Progenitor cell of endocrine pancreas (in vitro differentiated cells): ENCODE data around the gene PUS3. TPM values are rescaled to one million over a fixed set of nuclear protein-coding genes. Genes with fewer than 3 reads are reported as not detected.
"Not testable (repeated sequence)": the region's sequence is repeated elsewhere in the genome, so short reads cannot be mapped to it uniquely, and the experiment has no call there.

Source experiments
- DNase-seq: peaks from one replicate; pipeline ENCODE4 v3.0.0; 2021; ENCODE audit warnings: low spot score; ENCODE audit not compliant: unreplicated experiment
- H3K27ac Mint-ChIP-seq: 2 replicates; pipeline ENCODE4 v1.8.0; 2021; ENCODE audit warnings: mild to moderate bottlenecking, moderate library complexity, mixed read lengths
- H3K27me3 Mint-ChIP-seq: 2 replicates; pipeline ENCODE4 v1.8.0; 2021; ENCODE audit warnings: mixed read lengths
- H3K36me3 Mint-ChIP-seq: 2 replicates; pipeline ENCODE4 v1.8.0; 2022; ENCODE audit warnings: mixed read lengths; ENCODE audit not compliant: insufficient read depth
- H3K4me1 Mint-ChIP-seq: 2 replicates; pipeline ENCODE4 v1.8.0; 2021; ENCODE audit warnings: low read depth, mixed read lengths
- H3K4me3 Mint-ChIP-seq: 2 replicates; pipeline ENCODE4 v1.8.0; 2021; ENCODE audit warnings: low read depth, mild to moderate bottlenecking, moderate library complexity, mixed read lengths
- H3K9me3 Mint-ChIP-seq: 2 replicates; pipeline ENCODE4 v1.8.0; 2021; ENCODE audit warnings: low read depth, mixed read lengths
- total RNA-seq: library from RNA; stranded (reverse); gene quantifications from 2 replicates; pipeline ENCODE4 v1.2.1, GENCODE V29; 2021
- TF ChIP-seq, protein P1 (sequence below): fragments of 200-600 bp; sonication (generic); IDR thresholded peaks from one replicate; pipeline ENCODE4 v1.5.0; 2021; ENCODE audit warnings: antibody characterized with exemption, mild to moderate bottlenecking; ENCODE audit not compliant: unreplicated experiment

PUS3 gene
- total RNA-seq, 1 donor from 2014 or later = 12.4 TPM

DNA sequence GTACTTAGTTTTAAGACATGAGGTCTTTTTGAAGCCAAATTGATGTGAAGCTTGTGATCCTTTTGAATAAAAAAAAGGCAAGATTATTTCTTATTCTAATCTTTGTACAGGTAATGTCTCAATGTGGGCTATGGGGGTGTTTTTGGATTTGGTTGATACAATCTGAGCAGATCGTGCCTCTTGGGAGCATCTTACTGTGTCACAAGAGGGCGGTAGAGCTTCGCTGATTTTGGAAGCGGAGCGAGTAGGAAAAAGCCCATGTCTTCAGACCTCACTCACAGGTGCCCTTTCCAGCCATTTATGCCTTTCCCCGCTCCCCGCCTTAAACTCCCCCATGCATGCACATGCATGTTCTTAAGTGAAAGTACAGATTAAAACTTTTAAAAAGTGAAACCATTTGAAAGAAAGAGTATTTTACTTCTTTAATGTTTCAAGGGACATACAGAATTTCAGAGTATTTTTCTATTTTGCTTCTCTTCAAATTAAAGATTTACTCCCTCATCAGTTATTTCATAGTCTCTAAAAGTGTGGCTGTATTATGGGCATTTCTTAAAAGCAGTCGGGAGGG, 20.1 kb upstream of the PUS3 start:
- no peaks in the 10 kb centered on the region for H3K9me3 Mint-ChIP-seq
- peaks cover 3% of the 10 kb centered on the region for H3K4me1 Mint-ChIP-seq
- peak; percentile 35 for DNase-seq
- H3K27me3 Mint-ChIP-seq = peaks cover 8% of the 10 kb centered on the region
- H3K27ac Mint-ChIP-seq = no peak overlapping the region
- no peak overlapping the region for H3K4me3 Mint-ChIP-seq
- no peaks in the 10 kb centered on the region for H3K36me3 Mint-ChIP-seq
- TF ChIP-seq, protein P1, sequence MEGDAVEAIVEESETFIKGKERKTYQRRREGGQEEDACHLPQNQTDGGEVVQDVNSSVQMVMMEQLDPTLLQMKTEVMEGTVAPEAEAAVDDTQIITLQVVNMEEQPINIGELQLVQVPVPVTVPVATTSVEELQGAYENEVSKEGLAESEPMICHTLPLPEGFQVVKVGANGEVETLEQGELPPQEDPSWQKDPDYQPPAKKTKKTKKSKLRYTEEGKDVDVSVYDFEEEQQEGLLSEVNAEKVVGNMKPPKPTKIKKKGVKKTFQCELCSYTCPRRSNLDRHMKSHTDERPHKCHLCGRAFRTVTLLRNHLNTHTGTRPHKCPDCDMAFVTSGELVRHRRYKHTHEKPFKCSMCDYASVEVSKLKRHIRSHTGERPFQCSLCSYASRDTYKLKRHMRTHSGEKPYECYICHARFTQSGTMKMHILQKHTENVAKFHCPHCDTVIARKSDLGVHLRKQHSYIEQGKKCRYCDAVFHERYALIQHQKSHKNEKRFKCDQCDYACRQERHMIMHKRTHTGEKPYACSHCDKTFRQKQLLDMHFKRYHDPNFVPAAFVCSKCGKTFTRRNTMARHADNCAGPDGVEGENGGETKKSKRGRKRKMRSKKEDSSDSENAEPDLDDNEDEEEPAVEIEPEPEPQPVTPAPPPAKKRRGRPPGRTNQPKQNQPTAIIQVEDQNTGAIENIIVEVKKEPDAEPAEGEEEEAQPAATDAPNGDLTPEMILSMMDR = peak; percentile 84

DNA sequence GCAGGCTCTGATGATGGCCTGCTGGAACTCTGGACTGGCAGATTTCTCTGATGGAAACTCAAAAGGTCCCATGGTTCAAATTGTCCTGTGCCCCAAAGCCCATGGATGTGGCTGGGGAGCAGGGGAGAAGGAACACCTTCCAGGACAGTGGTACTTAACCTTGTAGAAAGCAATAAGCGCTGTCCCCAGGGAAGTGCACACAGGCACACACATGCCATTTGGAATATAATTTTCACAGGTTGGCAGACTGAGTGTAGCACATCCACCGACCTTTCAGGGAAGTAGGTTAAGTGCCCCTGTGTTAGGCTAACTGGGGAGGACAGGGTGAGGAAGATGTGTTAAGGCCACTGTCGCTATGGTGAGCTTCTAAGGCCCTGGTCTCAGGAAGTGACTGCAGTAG, 19.1 kb upstream of the PUS3 start:
- no peaks in the 10 kb centered on the region for H3K9me3 Mint-ChIP-seq
- H3K4me1 Mint-ChIP-seq = peaks cover 3% of the 10 kb centered on the region
- H3K4me3 Mint-ChIP-seq = no peak overlapping the region
- TF ChIP-seq, protein P1 = no peak
- no peak for DNase-seq
- no peak overlapping the region for H3K27ac Mint-ChIP-seq
- peaks cover 7% of the 10 kb centered on the region for H3K27me3 Mint-ChIP-seq
- H3K36me3 Mint-ChIP-seq = no peaks in the 10 kb centered on the region

DNA sequence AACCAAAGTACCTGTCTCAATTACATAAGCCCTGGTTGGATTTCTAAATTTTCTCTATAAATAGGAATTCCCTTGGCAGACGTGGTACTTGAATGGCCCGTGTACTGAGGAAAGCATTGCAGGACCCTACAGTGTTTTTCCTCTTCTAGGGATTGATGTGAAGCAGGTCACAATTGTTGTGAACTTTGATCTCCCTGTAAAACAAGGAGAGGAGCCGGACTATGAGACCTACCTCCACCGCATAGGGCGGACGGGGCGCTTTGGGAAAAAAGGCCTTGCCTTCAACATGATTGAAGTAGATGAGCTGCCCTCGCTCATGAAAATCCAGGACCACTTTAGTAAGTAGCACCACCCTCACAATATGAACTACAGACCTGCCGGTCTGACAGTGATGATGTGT, 18.0 kb upstream of the PUS3 start:
- TF ChIP-seq, protein P1 = no peak
- Mint-ChIP-seq H3K27me3 (peaks cover 7% of the 10 kb centered on the region), H3K9me3 (no peaks in the 10 kb centered on the region), H3K4me1 (peaks cover 3% of the 10 kb centered on the region), H3K27ac (no peak overlapping the region), H3K36me3 (no peaks in the 10 kb centered on the region), H3K4me3 (no peak overlapping the region)
- DNase-seq = no peak

DNA sequence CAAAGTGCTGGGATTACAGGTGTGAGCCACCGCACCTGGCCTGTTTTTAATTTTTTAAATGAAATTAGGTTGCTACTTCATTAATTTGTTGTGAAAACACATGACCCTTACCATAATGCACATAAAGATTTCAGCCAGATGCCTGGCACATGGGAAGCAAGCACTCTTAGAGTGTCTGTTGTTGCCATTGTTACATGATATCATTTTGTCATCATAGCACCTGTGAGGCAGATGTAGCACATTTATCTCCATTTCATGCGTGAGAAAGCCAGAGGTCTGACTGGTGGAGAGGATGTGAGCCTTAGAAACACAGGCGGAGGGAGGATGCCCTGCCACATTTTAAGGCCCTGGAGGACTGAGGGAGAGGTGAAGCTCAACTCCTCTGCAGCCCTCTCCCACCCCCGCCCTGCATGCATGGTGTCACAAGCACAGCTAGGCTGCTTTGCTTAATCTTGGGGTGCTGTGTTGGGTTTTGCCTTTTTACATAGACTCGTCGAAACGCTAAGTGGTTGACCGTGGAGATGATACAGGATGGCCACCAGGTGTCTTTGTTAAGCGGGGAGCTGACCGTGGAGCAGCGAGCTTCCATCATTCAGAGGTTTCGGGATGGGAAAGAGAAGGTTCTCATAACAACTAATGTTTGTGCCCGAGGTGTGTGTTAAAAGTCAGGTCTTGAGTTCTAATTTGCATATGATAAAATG, 15.3 kb upstream of the PUS3 start:
- Mint-ChIP-seq H3K36me3 (no peaks in the 10 kb centered on the region), H3K4me1 (no peaks in the 10 kb centered on the region), H3K27me3 (peaks cover 11% of the 10 kb centered on the region), H3K27ac (no peak overlapping the region), H3K4me3 (no peak overlapping the region), H3K9me3 (no peaks in the 10 kb centered on the region)
- TF ChIP-seq, protein P1 = no peak
- no peak for DNase-seq

DNA sequence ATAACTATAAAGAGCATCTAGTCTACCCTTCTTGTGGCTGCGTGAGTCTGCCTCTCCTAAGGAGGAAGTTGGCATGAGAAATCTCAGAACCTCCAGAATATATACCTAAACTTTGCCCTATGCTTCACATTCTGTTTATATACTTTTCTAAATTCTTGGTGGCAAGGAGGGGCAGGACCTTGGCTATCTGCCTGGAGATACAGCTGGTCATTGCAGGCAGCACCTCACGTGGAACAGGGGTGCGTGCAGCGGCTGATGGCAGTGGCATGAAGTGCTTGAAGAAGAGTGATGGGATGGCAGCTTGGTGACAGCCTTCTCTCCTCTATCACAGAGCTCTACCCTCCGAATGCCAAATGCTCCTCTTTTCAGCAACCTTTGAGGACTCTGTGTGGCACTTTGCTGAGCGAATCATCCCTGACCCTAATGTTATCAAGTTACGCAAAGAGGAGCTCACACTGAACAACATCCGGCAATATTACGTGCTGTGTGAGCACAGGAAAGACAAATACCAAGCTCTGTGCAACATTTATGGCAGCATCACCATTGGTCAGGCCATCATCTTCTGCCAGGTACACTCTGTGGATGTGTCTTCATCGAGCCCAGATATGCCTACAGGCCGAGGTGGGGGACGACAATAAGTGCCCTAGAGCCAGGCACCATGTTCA, 13.8 kb upstream of the PUS3 start:
- Mint-ChIP-seq H3K36me3 (no peaks in the 10 kb centered on the region), H3K27ac (no peak overlapping the region), H3K9me3 (no peaks in the 10 kb centered on the region), H3K4me3 (no peak overlapping the region), H3K27me3 (peaks cover 11% of the 10 kb centered on the region), H3K4me1 (no peaks in the 10 kb centered on the region)
- TF ChIP-seq, protein P1 = no peak
- no peak for DNase-seq

DNA sequence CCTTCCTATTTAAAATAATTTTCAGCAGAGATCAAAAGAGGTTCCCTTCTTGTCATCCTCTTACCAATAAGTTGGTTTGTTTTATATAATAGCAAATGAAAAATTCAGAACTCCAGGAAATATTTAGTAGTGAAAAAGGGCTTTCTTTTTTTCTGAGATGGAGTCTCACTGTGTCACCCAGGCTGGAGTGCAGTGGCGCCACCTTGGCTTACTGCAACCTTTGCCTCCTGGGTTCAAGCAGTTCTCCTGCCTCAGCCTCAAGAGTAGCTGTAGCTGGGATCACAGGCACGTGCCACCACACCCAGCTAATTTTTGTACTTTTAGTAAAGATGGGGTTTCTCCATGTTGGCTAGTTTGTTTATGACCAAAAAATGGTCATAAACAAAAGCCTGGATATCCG, 11.6 kb upstream of the PUS3 start:
- peaks cover 11% of the 10 kb centered on the region for H3K27me3 Mint-ChIP-seq
- H3K4me1 Mint-ChIP-seq = not testable (repeated sequence)

More for the DNA sequence above, 11.6 kb upstream of the PUS3 start:
- H3K9me3 Mint-ChIP-seq, H3K4me3 Mint-ChIP-seq, DNase-seq, H3K27ac Mint-ChIP-seq, H3K36me3 Mint-ChIP-seq: not testable (repeated sequence)
